ENCODE data around the gene STYX. TPM values are rescaled to one million over a fixed set of nuclear protein-coding genes. Genes with fewer than 3 reads are reported as not detected.
"Not testable (repeated sequence)": the region's sequence is repeated elsewhere in the genome, so short reads cannot be mapped to it uniquely, and the experiment has no call there.

The STYX gene
- total RNA-seq, 2 experiments from 2014 or later: 25.1 to 29.5 TPM

DNA sequence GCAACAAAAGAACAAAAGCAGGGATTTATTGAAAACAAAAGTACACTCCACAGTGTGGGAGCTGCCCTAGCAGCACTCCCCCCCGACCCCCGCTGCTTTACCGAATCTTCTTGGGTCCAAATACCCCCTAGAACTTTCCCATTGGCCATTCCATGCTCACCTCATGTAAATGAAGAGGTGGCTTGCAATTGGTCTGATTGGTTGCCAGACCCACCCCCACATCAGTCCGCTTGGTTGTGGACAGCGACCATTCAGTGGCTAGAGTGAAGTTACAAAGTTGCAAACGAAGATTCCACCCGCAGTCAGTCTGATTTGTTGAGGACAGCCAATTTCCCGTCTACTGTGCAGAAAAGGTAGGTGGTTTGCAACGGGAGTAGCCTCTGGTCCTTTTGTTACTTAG is 3.9 kb downstream of the STYX start:
- no peaks in the 10 kb centered on the region for H3K9me3 Mint-ChIP-seq
- peaks cover 24% of the 10 kb centered on the region for H3K4me1 Mint-ChIP-seq
- no peak overlapping the region for H3K27ac Mint-ChIP-seq
- H3K36me3 Mint-ChIP-seq: peaks cover 32% of the 10 kb centered on the region
- DNase-seq: no peak
- POLR2A ChIA-PET: no interaction called here
- ATAC-seq (ENCODE audit: low read depth): no peak
- no peaks in the 10 kb centered on the region for H3K27me3 Mint-ChIP-seq
- H3K4me3 Mint-ChIP-seq: no peak overlapping the region

GRCh38 chr14:52735921-52736489 is 6.0 kb downstream of the STYX start:
- Mint-ChIP-seq H3K27ac (no peak overlapping the region), H3K4me3 (peak overlapping the region; percentile 0), H3K36me3 (peaks cover 34% of the 10 kb centered on the region), H3K27me3 (no peaks in the 10 kb centered on the region), H3K4me1 (peaks cover 32% of the 10 kb centered on the region), H3K9me3 (no peaks in the 10 kb centered on the region)
- DNase-seq (no peak), ATAC-seq (ENCODE audit: low read depth) (no peak)
- POLR2A ChIA-PET: no interaction called here

- H3K36me3 Mint-ChIP-seq: peaks cover 30% of the 10 kb centered on the region
These were observed 8.4 kb downstream of the STYX start for GRCh38 chr14:52738409-52738808.

DNA sequence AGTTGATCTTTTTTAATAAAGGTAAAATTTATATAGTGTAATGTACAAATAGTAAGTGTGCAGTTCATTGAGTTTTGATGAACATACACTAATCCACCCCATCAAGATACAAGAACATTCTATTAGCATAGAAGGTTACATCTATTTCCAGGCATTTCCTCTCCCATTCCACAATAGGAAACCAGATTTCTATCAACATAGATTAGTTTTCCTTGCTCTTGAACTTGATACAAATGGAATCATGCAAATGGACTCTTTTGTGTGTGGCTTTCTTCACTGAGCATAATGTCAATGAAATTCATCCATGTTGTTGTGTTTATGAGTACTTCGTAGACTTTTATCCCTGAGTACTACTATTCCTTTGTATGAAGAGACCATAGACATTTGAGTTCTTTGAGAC is 10.8 kb downstream of the STYX start:
- Mint-ChIP-seq H3K36me3 (peaks cover 23% of the 10 kb centered on the region), H3K27me3 (no peaks in the 10 kb centered on the region), H3K27ac (peak overlapping the region; percentile 4), H3K9me3 (no peaks in the 10 kb centered on the region), H3K4me3 (no peak overlapping the region), H3K4me1 (peaks cover 44% of the 10 kb centered on the region)
- ATAC-seq (ENCODE audit: low read depth) (no peak), DNase-seq (no peak)
- POLR2A ChIA-PET: interaction anchor here (0.9 to 2.1 kb wide), 3 partner anchors 10 to 189 kb away, joined by 5 to 13 read pairs (median 6); partner anchors contain the start of genes ERO1A, GPR137C and TXNDC16

More at GRCh38 chr14:52738409-52738808, 8.4 kb downstream of the STYX start:
- Mint-ChIP-seq H3K4me3 (no peak overlapping the region), H3K27me3 (no peaks in the 10 kb centered on the region), H3K9me3 (no peaks in the 10 kb centered on the region), H3K27ac (no peak overlapping the region), H3K4me1 (peaks cover 43% of the 10 kb centered on the region)
- ATAC-seq (ENCODE audit: low read depth) (no peak), DNase-seq (no peak)
- POLR2A ChIA-PET: interaction anchor here (0.5 kb wide), 1 partner anchor 12 kb away, joined by 3 read pairs; no protein-coding TSS in a partner anchor

DNA sequence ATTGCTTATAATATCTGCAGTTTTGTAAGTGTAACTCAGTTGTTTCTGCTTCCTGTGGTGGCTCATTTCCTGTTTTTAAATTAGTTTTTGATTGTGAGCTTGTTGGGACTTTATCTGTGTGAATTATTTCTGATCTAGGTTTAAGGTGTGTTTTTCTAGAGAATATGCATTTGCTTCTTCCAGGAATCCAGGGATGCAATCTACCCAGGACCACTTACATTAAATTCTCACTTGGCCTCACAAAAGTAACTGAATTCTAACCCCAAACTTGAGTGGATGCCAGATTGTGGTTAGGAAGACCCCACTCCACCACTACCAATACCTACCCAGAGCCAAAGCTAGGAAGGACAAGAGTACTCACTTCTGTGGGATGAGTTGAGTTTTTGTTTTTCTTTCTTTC is 11.9 kb downstream of the STYX start:
- no peaks in the 10 kb centered on the region for H3K9me3 Mint-ChIP-seq
- peak overlapping the region; percentile 73 for H3K4me3 Mint-ChIP-seq
- POLR2A ChIA-PET: interaction anchor here (0.7 to 2.1 kb wide), 10 partner anchors 11 to 1951 kb away, joined by 3 to 13 read pairs (median 5); partner anchors contain the start of genes ERO1A, GPR137C, PSMC6 and STYX
- DNase-seq (no peak), ATAC-seq (ENCODE audit: low read depth) (peak; percentile 50)
- H3K27ac Mint-ChIP-seq: peak overlapping the region; percentile 89
- H3K36me3 Mint-ChIP-seq: peaks cover 27% of the 10 kb centered on the region
- no peaks in the 10 kb centered on the region for H3K27me3 Mint-ChIP-seq
- peaks cover 40% of the 10 kb centered on the region for H3K4me1 Mint-ChIP-seq

DNA sequence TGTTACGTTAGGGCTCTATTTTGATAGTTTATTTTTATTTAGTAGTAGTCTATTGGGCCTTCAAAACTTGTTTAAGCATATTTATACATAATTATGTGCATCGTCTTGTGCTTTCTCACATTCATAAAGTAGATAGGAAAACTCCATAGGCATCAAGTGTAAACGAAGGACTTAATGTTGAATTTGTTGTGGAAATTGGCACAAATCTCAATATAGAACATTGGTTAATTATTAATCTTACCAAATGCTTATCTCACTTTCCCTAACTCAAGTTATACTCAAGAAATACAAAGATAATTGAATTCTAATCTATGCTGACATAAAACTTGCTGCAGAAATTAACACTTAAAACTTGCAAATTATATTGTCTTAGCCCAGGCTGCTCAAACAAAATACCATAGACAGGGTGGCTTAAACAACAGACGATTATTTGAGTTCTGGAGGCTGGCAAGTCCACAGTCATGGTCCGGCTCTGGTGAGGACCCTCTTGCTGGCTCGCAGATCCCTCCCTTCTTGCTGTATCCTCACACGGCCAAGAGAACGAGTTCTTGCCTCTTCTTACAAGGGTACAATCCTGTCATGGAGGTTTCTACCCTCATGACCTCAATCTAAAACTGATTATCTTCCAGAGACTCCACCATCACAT is 18.8 kb downstream of the STYX start:
- Mint-ChIP-seq H3K27ac (no peak overlapping the region), H3K36me3 (peaks cover 31% of the 10 kb centered on the region), H3K27me3 (no peaks in the 10 kb centered on the region), H3K9me3 (no peaks in the 10 kb centered on the region), H3K4me3 (no peak overlapping the region), H3K4me1 (peaks cover 9% of the 10 kb centered on the region)
- POLR2A ChIA-PET: no interaction called here
- ATAC-seq (ENCODE audit: low read depth) (no peak), DNase-seq (no peak)

DNA sequence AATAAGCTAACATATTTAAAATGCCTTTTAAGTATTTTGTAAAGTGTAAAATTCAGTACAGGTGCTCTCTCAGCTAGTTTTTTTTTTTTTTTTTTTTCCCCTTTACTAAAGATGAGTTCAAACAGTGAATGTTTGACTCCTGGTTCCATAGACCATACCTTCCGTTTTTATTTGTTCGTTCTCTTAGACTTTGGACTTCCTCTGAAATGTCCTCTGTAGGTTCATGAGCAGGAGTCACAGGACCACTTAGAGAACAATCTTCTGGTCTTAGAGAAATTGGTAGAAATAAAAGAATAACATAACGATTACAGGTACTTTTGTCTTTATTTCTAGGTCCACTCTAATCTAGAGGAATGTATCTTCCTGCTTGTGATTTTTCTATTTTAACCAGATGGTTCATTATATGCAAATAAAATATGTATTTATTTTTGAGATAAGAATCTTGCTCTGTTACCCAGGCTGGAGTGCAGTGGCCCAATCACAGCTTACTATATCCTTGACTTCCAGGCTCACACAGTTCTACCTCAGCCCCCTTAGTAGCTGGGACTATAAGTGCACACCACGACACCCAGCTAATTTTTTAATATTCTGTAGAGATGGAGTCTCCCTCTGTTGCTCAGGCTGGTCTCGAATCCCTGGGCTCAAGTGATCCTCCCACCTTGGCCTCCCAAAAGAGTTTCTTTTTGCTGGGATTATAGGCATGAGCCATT is 25.8 kb downstream of the STYX start:
- Mint-ChIP-seq H3K9me3 (no peaks in the 10 kb centered on the region), H3K36me3 (peaks cover 6% of the 10 kb centered on the region), H3K4me3 (no peak overlapping the region), H3K27ac (no peak overlapping the region), H3K27me3 (no peaks in the 10 kb centered on the region), H3K4me1 (peaks cover 2% of the 10 kb centered on the region)
- DNase-seq (no peak), ATAC-seq (ENCODE audit: low read depth) (no peak)
- POLR2A ChIA-PET: no interaction called here

GRCh38 chr14:52759145-52759544 is 29.2 kb downstream of the STYX start:
- no peaks in the 10 kb centered on the region for H3K27me3 Mint-ChIP-seq
- peaks cover 13% of the 10 kb centered on the region for H3K36me3 Mint-ChIP-seq
- ATAC-seq (ENCODE audit: low read depth) (no peak), DNase-seq (no peak)
- POLR2A ChIA-PET: interaction anchor here (1.2 kb wide), 1 partner anchor 17 kb away, joined by 3 read pairs; no protein-coding TSS in a partner anchor
- H3K4me1 Mint-ChIP-seq: peaks cover 7% of the 10 kb centered on the region
- no peak overlapping the region for H3K27ac Mint-ChIP-seq
- H3K9me3 Mint-ChIP-seq: no peaks in the 10 kb centered on the region
- H3K4me3 Mint-ChIP-seq: no peak overlapping the region

DNA sequence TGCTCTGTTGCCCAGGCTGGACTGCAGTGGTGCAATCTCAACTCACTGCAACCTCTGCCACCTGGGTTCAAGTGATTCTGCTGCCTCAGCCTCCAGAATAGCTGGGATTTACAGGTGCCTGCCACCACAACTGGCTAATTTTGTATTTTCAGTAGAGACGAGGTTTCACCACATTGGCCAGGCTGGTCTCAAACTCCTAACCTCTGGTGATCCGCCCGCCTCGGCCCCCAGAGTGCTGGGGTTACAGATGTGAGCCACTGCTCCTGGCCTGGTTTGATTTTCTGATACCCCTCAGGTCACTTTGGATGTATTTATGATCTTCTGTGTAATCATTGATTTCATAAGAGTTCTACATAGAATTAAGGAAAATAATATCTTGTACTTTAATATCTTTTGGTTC is 33.0 kb downstream of the STYX start:
- H3K4me3 Mint-ChIP-seq; POLR2A ChIA-PET; H3K27me3 Mint-ChIP-seq; ATAC-seq (ENCODE audit: low read depth); DNase-seq; H3K9me3 Mint-ChIP-seq: not testable (repeated sequence)
- Mint-ChIP-seq H3K27ac (peak overlapping the region; percentile 22), H3K36me3 (peaks cover 26% of the 10 kb centered on the region), H3K4me1 (peaks cover 14% of the 10 kb centered on the region)

DNA sequence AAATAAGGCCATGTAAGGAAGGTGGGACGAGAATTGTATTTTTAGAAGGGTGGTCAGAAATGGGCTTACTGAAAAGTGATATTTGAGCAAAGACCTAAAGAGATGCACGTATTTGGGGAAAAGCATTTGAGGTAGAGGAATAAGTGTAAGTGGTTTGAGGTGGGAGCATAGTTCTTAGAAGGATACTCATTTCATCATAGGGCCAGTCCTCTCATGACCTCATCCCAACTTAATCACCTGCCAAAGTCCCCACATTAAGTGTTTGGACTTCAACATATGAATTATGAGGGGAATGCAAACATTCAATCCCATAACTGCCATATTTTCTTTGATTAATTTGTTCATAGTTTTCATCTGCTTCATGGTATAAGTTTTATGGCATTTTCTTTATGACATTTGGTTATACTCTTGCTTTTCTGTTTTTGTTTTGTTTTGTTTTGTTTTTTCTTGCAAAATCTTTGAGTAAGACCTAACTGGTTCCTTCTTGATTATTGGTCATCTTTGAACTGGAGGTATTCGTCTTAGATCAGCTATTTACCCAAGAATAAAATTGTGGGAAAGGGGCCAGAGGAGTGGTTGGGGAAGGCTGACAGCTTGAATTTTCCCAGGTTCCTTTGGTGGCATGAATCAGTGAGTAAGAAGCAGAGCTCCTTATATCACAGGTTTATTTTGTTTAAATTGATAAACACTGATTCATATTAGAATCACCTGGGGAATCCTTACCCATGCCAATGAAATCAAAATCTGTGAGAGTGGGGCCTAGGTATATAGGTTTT is 37.3 kb downstream of the STYX start:
- Mint-ChIP-seq H3K9me3 (no peaks in the 10 kb centered on the region), H3K4me3 (no peak overlapping the region), H3K4me1 (peaks cover 21% of the 10 kb centered on the region), H3K27ac (no peak overlapping the region), H3K27me3 (no peaks in the 10 kb centered on the region), H3K36me3 (peaks cover 36% of the 10 kb centered on the region)
- POLR2A ChIA-PET: no interaction called here
- DNase-seq (no peak), ATAC-seq (ENCODE audit: low read depth) (no peak)

DNA sequence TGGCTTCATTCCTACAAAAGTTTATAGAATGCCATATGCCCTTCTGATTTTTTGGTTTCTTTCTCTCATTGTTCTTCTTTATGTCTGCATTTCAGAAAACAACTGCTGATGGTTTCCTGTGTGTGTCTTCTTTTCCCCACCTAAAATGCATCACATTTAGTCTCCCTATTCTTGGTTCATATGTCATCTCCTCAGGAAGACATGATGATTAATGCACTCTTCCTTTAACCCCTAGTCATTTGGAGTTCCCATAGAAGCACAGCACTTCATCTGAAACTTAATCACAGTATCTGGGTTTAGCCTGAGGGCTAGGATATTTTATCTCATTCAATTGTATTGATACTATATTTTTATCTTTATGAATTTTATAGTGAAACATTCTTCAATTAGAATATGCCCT is 39.9 kb downstream of the STYX start:
- Mint-ChIP-seq H3K27ac (no peak overlapping the region), H3K9me3 (no peaks in the 10 kb centered on the region), H3K27me3 (no peaks in the 10 kb centered on the region), H3K4me3 (no peak overlapping the region), H3K36me3 (peaks cover 39% of the 10 kb centered on the region), H3K4me1 (peaks cover 12% of the 10 kb centered on the region)
- POLR2A ChIA-PET: no interaction called here
- DNase-seq (no peak), ATAC-seq (ENCODE audit: low read depth) (no peak)

- DNase-seq (no peak), ATAC-seq (ENCODE audit: low read depth) (no peak)
- POLR2A ChIA-PET: no interaction called here
- H3K9me3 Mint-ChIP-seq: no peaks in the 10 kb centered on the region
- H3K27ac Mint-ChIP-seq: no peak overlapping the region
- no peak overlapping the region for H3K4me3 Mint-ChIP-seq
- no peaks in the 10 kb centered on the region for H3K27me3 Mint-ChIP-seq
- H3K36me3 Mint-ChIP-seq: peaks cover 18% of the 10 kb centered on the region
- no peaks in the 10 kb centered on the region for H3K4me1 Mint-ChIP-seq
These were observed 46.9 kb downstream of the STYX start for GRCh38 chr14:52776816-52777215.

- POLR2A ChIA-PET: no interaction called here
- ATAC-seq (ENCODE audit: low read depth) (no peak), DNase-seq (no peak)
- H3K4me1 Mint-ChIP-seq: no peaks in the 10 kb centered on the region
- H3K9me3 Mint-ChIP-seq: no peaks in the 10 kb centered on the region
- H3K27me3 Mint-ChIP-seq: no peaks in the 10 kb centered on the region
- H3K36me3 Mint-ChIP-seq: peaks cover 11% of the 10 kb centered on the region
- H3K27ac Mint-ChIP-seq: no peak overlapping the region
- H3K4me3 Mint-ChIP-seq: no peak overlapping the region
These were observed 48.7 kb downstream of the STYX start for GRCh38 chr14:52778702-52779101.
